ENCODE measurements around the gene NAALADL2.

GRCh38 chr3:175288621-175289020 is 429.5 kb downstream of the NAALADL2 start:
- TF ChIP-seq CTCF (IDR thresholded peaks at IDR 0.05) (no peak), POLR2A (IDR thresholded peaks at IDR 0.05) (no peak)
